WTC11 (cell line): Measurements from ENCODE around the gene PDE4B. TPM values are rescaled to one million over a fixed set of nuclear protein-coding genes. Genes with fewer than 3 reads are reported as not detected.
A peak's percentile ranks its signal among the peaks of the same experiment; 100 is the strongest.

Experiments
- ATAC-seq: fragments of 200-7000 bp; cut with Tn5 transposase; 2 replicates; pipeline ENCODE4 v1.10.0; 2021; ENCODE audit warnings: mild to moderate bottlenecking, moderate library complexity
- CTCF ChIA-PET: fragments of 300-600 bp; sonication (Branson Sonifier 250); formaldehyde crosslinking; loops from one replicate; lab custom pipeline; 2021; ENCODE audit warnings: antibody characterized with exemption; lab: Charles Lee
- POLR2A ChIA-PET: fragments of 350-600 bp; sonication (Branson Sonifier 250); formaldehyde crosslinking; loops from one replicate; lab custom pipeline; 2021; ENCODE audit warnings: antibody characterized with exemption; lab: Charles Lee
- DNase-seq: peaks from one replicate; pipeline ENCODE4 v3.0.0; 2021; ENCODE audit warnings: low spot score
- H3K27ac Mint-ChIP-seq: 2 replicates; pipeline ENCODE4 v1.8.0; 2021; ENCODE audit warnings: mixed read lengths
- H3K27me3 Mint-ChIP-seq: 2 replicates; pipeline ENCODE4 v1.8.0; 2021; ENCODE audit warnings: low read depth, mild to moderate bottlenecking, moderate library complexity, mixed read lengths
- H3K36me3 Mint-ChIP-seq: 2 replicates; pipeline ENCODE4 v1.8.0; 2021; ENCODE audit warnings: mixed read lengths
- H3K4me1 Mint-ChIP-seq: 2 replicates; pipeline ENCODE4 v1.8.0; 2022; ENCODE audit warnings: mixed read lengths
- H3K4me3 Mint-ChIP-seq: 2 replicates; pipeline ENCODE4 v1.8.0; 2021; ENCODE audit warnings: mild to moderate bottlenecking, moderate library complexity, mixed read lengths
- H3K9me3 Mint-ChIP-seq: 2 replicates; pipeline ENCODE4 v1.8.0; 2021; ENCODE audit warnings: mixed read lengths
- CBFB ChIP-seq: sonication (generic); formaldehyde crosslinking; IDR thresholded peaks from 2 replicates; pipeline ENCODE4 v1.8.1; 2022; ENCODE audit warnings: mild to moderate bottlenecking, low read depth, missing genetic modification reagents
- CDX4 ChIP-seq: fragments of 250-450 bp; sonication (Bioruptor Pico); IDR thresholded peaks from 2 replicates; pipeline ENCODE4 v1.9.0; 2021; ENCODE audit warnings: moderate library complexity, mild to moderate bottlenecking, inconsistent platforms, borderline replicate concordance
- CREM ChIP-seq: sonication (generic); formaldehyde crosslinking; IDR thresholded peaks from 2 replicates; pipeline ENCODE4 v1.8.1; 2022; ENCODE audit warnings: mild to moderate bottlenecking, missing genetic modification reagents, moderate library complexity
- E2F1 ChIP-seq: sonication (generic); formaldehyde crosslinking; IDR thresholded peaks from 2 replicates; pipeline ENCODE4 v1.8.0; 2022; ENCODE audit warnings: mild to moderate bottlenecking, missing genetic modification reagents
- E2F4 ChIP-seq: sonication (generic); formaldehyde crosslinking; IDR thresholded peaks from 2 replicates; pipeline ENCODE4 v1.8.1; 2022; ENCODE audit warnings: low read depth, mild to moderate bottlenecking, moderate library complexity, missing genetic modification reagents, borderline replicate concordance
- ELF4 ChIP-seq: sonication (generic); formaldehyde crosslinking; IDR thresholded peaks from 2 replicates; pipeline ENCODE4 v1.8.1; 2022; ENCODE audit warnings: low read depth, mild to moderate bottlenecking, moderate library complexity, missing genetic modification reagents
- EMX1 ChIP-seq: fragments of 250-450 bp; sonication (Bioruptor Pico); IDR thresholded peaks from 2 replicates; pipeline ENCODE4 v1.8.0; 2021; ENCODE audit warnings: mild to moderate bottlenecking
- ESRRA ChIP-seq: sonication (generic); formaldehyde crosslinking; IDR thresholded peaks from 2 replicates; pipeline ENCODE4 v1.8.1; 2022; ENCODE audit warnings: mild to moderate bottlenecking, missing genetic modification reagents, borderline replicate concordance
- GRHL2 ChIP-seq: fragments of 250-450 bp; sonication (Bioruptor Pico); IDR thresholded peaks from 2 replicates; pipeline ENCODE4 v1.8.0; 2022; ENCODE audit warnings: mild to moderate bottlenecking, moderate library complexity; ENCODE audit not compliant: insufficient replicate concordance, severe bottlenecking
- GTF2I ChIP-seq: fragments of 250-450 bp; sonication (Bioruptor Pico); conservative IDR thresholded peaks from 2 replicates; pipeline ENCODE4 v1.4.0; 2021; ENCODE audit warnings: mild to moderate bottlenecking
- HMGA2 ChIP-seq: fragments of 250-450 bp; sonication (Bioruptor Pico); IDR thresholded peaks from 2 replicates; pipeline ENCODE4 v1.4.0; 2021; ENCODE audit warnings: mild to moderate bottlenecking, moderate library complexity
- IRF2 ChIP-seq: sonication (generic); formaldehyde crosslinking; IDR thresholded peaks from 2 replicates; pipeline ENCODE4 v1.8.0; 2022; ENCODE audit warnings: low read depth, missing genetic modification reagents, borderline replicate concordance
- KAT7 ChIP-seq: sonication (generic); formaldehyde crosslinking; IDR thresholded peaks from 2 replicates; pipeline ENCODE4 v1.8.1; 2023; ENCODE audit warnings: missing genetic modification reagents, mild to moderate bottlenecking, borderline replicate concordance
- MYBL2 ChIP-seq: sonication (generic); formaldehyde crosslinking; IDR thresholded peaks from 2 replicates; pipeline ENCODE4 v1.8.1; 2023; ENCODE audit warnings: mild to moderate bottlenecking, moderate library complexity, missing genetic modification reagents
- NFATC4 ChIP-seq: fragments of 250-450 bp; sonication (Bioruptor Pico); IDR thresholded peaks from 2 replicates; pipeline ENCODE4 v1.9.0; 2021; ENCODE audit warnings: mild to moderate bottlenecking
- NFYB ChIP-seq: sonication (generic); formaldehyde crosslinking; conservative IDR thresholded peaks from 2 replicates; pipeline ENCODE4 v1.8.0; 2022; ENCODE audit warnings: low read depth, missing genetic modification reagents
- NR2C2 ChIP-seq: sonication (generic); formaldehyde crosslinking; IDR thresholded peaks from 2 replicates; pipeline ENCODE4 v1.8.0; 2022; ENCODE audit warnings: mild to moderate bottlenecking, missing genetic modification reagents
- PRRX2 ChIP-seq: fragments of 250-450 bp; sonication (Bioruptor Pico); IDR thresholded peaks from 2 replicates; pipeline ENCODE4 v1.8.0; 2021; ENCODE audit warnings: mild to moderate bottlenecking
- SMAD3 ChIP-seq: sonication (generic); formaldehyde crosslinking; IDR thresholded peaks from 2 replicates; pipeline ENCODE4 v1.8.0; 2022; ENCODE audit warnings: missing genetic modification reagents, mild to moderate bottlenecking, borderline replicate concordance
- TCF7 ChIP-seq: sonication (generic); formaldehyde crosslinking; IDR thresholded peaks from 2 replicates; pipeline ENCODE4 v1.8.0; 2022; ENCODE audit warnings: mild to moderate bottlenecking, low read depth, missing genetic modification reagents, moderate library complexity
- ZNF138 ChIP-seq: sonication (generic); formaldehyde crosslinking; conservative IDR thresholded peaks from 2 replicates; pipeline ENCODE4 v1.8.1; 2022; ENCODE audit warnings: mild to moderate bottlenecking, moderate library complexity, missing genetic modification reagents
- ZNF423 ChIP-seq: fragments of 250-450 bp; sonication (Bioruptor Pico); IDR thresholded peaks from 2 replicates; pipeline ENCODE4 v2.1.2; 2022; ENCODE audit warnings: mild to moderate bottlenecking, moderate library complexity
- total RNA-seq: library from RNA; stranded (reverse); gene quantifications from 3 replicates; pipeline ENCODE4 v1.2.3, GENCODE V29; 2021
- TF ChIP-seq, protein P1 (sequence below): fragments of 200-600 bp; IDR thresholded peaks from 2 replicates; pipeline ENCODE4 v1.8.0; 2022; ENCODE audit warnings: antibody characterized with exemption
- TF ChIP-seq, protein P2 (sequence below): sonication (generic); formaldehyde crosslinking; IDR thresholded peaks from 2 replicates; pipeline ENCODE4 v1.8.1; 2022; ENCODE audit warnings: mild to moderate bottlenecking, missing genetic modification reagents, moderate library complexity, borderline replicate concordance
- TF ChIP-seq, protein P3 (sequence below): sonication (generic); formaldehyde crosslinking; conservative IDR thresholded peaks from 2 replicates; pipeline ENCODE4 v1.8.1; 2022; ENCODE audit warnings: mild to moderate bottlenecking, missing genetic modification reagents

PDE4B gene
- total RNA-seq, 1 experiment from 2014 or later, result 8.0 TPM

- no peak overlapping the region for H3K27ac Mint-ChIP-seq
- POLR2A ChIA-PET, result no interaction called here
- ATAC-seq, result no peak
- H3K4me3 Mint-ChIP-seq, result no peak overlapping the region
- H3K4me1 Mint-ChIP-seq, result peaks cover 6% of the 10 kb centered on the region
- no peak for DNase-seq
- H3K27me3 Mint-ChIP-seq, result no peaks in the 10 kb centered on the region
- H3K36me3 Mint-ChIP-seq, result no peaks in the 10 kb centered on the region
- CTCF ChIA-PET, result no interaction called here
- TF ChIP-seq KAT7 (CRISPR knock-in tag) (no peak), NFATC4 (CRISPR knock-in tag) (no peak), HMGA2 (CRISPR knock-in tag) (no peak), MYBL2 (CRISPR knock-in tag) (no peak), ZNF423 (CRISPR knock-in tag) (no peak), TCF7 (CRISPR knock-in tag) (no peak), GTF2I (no peak), ZNF138 (CRISPR knock-in tag) (no peak), EMX1 (CRISPR knock-in tag) (no peak), NR2C2 (CRISPR knock-in tag) (no peak), E2F1 (CRISPR knock-in tag) (no peak), NFYB (CRISPR knock-in tag) (no peak)
- TF ChIP-seq, protein P1, sequence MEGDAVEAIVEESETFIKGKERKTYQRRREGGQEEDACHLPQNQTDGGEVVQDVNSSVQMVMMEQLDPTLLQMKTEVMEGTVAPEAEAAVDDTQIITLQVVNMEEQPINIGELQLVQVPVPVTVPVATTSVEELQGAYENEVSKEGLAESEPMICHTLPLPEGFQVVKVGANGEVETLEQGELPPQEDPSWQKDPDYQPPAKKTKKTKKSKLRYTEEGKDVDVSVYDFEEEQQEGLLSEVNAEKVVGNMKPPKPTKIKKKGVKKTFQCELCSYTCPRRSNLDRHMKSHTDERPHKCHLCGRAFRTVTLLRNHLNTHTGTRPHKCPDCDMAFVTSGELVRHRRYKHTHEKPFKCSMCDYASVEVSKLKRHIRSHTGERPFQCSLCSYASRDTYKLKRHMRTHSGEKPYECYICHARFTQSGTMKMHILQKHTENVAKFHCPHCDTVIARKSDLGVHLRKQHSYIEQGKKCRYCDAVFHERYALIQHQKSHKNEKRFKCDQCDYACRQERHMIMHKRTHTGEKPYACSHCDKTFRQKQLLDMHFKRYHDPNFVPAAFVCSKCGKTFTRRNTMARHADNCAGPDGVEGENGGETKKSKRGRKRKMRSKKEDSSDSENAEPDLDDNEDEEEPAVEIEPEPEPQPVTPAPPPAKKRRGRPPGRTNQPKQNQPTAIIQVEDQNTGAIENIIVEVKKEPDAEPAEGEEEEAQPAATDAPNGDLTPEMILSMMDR, result no peak
- H3K9me3 Mint-ChIP-seq, result no peaks in the 10 kb centered on the region
These were observed 444.3 kb downstream of the PDE4B start for GRCh38 chr1:66237042-66237441.

- H3K27ac Mint-ChIP-seq, result no peak overlapping the region
- peaks cover 3% of the 10 kb centered on the region; the same call in 1 of the 2 replicates for H3K4me1 Mint-ChIP-seq
- ChIA-PET POLR2A (no interaction called here), CTCF (no interaction called here)
- no peak for ATAC-seq
- H3K4me3 Mint-ChIP-seq, result no peak overlapping the region
- no peaks in the 10 kb centered on the region for H3K36me3 Mint-ChIP-seq
- no peaks in the 10 kb centered on the region for H3K27me3 Mint-ChIP-seq
- no peak for TF ChIP-seq CREM
- TF ChIP-seq CBFB (CRISPR knock-in tag), result no peak
- TF ChIP-seq E2F4 (CRISPR knock-in tag), result no peak
- no peak for TF ChIP-seq IRF2 (CRISPR knock-in tag)
- TF ChIP-seq GRHL2 (CRISPR knock-in tag), result no peak
- TF ChIP-seq ZNF138 (CRISPR knock-in tag), result no peak
- TF ChIP-seq MYBL2 (CRISPR knock-in tag), result no peak
- no peaks in the 10 kb centered on the region for H3K9me3 Mint-ChIP-seq
- DNase-seq, result no peak
These were observed 445.2 kb downstream of the PDE4B start for GRCh38 chr1:66237722-66238479.

DNA sequence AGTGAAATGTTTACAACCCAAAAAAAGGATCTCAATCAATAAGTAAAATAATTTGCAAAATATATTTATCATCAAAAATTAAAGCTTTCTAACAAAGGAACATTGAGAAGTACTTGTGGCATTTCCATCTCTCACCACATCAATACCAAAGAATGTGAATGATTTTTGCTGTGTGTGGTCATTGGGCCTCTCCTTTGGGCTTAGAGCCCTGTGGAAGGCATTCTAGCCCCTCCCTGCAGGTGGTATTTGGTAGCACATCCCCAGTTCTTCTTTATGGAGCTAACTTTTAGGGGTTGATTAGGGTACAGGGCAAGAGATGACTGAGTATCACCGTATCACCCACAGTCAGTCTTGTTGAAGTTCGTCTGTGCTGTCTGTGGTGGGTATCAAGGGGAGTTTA is 447.1 kb downstream of the PDE4B start:
- ChIA-PET CTCF (interaction anchor here (0.6 to 3.9 kb wide), 6 partner anchors 9 to 522 kb away, joined by 3 to 39 read pairs (median 4); no protein-coding TSS in a partner anchor), POLR2A (no interaction called here)
- H3K27me3 Mint-ChIP-seq, result no peaks in the 10 kb centered on the region
- ATAC-seq (peak; percentile 68), DNase-seq (peak; percentile 17)
- peaks cover 3% of the 10 kb centered on the region; the same call in 1 of the 2 replicates for H3K4me1 Mint-ChIP-seq
- H3K4me3 Mint-ChIP-seq, result no peak overlapping the region
- H3K36me3 Mint-ChIP-seq, result no peaks in the 10 kb centered on the region
- no peaks in the 10 kb centered on the region for H3K9me3 Mint-ChIP-seq
- no peak overlapping the region for H3K27ac Mint-ChIP-seq
- TF ChIP-seq PRRX2 (CRISPR knock-in tag) (no peak), SMAD3 (CRISPR knock-in tag) (no peak), NFATC4 (CRISPR knock-in tag) (no peak), ELF4 (CRISPR knock-in tag) (no peak), ESRRA (CRISPR knock-in tag) (no peak), ZNF423 (CRISPR knock-in tag) (no peak), CDX4 (CRISPR knock-in tag) (no peak), E2F1 (CRISPR knock-in tag) (no peak)
- TF ChIP-seq, protein P2, sequence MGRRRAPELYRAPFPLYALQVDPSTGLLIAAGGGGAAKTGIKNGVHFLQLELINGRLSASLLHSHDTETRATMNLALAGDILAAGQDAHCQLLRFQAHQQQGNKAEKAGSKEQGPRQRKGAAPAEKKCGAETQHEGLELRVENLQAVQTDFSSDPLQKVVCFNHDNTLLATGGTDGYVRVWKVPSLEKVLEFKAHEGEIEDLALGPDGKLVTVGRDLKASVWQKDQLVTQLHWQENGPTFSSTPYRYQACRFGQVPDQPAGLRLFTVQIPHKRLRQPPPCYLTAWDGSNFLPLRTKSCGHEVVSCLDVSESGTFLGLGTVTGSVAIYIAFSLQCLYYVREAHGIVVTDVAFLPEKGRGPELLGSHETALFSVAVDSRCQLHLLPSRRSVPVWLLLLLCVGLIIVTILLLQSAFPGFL, result no peak
- TF ChIP-seq, protein P3, sequence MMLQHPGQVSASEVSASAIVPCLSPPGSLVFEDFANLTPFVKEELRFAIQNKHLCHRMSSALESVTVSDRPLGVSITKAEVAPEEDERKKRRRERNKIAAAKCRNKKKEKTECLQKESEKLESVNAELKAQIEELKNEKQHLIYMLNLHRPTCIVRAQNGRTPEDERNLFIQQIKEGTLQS, result no peak
